ENCODE results near the gene KIAA1958.

The KIAA1958 gene

DNA sequence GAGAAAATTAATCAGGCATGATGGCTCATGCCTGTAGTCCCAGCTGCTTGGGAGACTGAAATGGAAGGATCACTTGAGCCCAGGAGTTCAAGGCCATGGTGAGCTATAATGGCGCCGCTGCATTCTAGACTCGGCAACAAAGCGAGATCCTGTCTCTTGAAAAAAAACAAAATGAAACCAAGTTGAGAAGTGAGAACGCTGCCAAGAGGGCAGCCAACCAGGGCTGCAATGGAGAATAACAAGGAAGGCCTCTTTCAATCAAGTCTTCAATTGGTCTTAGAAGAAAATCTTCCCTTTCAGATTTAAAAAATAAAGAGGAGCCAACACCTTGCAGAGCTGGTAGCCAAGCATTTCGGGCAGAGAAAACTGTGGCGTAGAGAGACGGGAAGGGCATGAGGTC lies 14.7 kb downstream of the KIAA1958 start:
- Histone ChIP-seq H3K27me3 (ENCODE audit: insufficient read depth, low read length, poor library complexity) (no peaks in the 10 kb centered on the region), H2BK15ac (replicated peaks; ENCODE audit: low read depth) (no peak overlapping the region), H2BK120ac (ENCODE audit: low read depth, low read length) (no peak overlapping the region), H4K8ac (ENCODE audit: low read depth, low read length) (no peak overlapping the region), H4K5ac (ENCODE audit: low read length) (no peak overlapping the region), H3K23ac (ENCODE audit: low read length) (no peak overlapping the region), H3K4me3 (ENCODE audit: low read length) (no peak overlapping the region), H3K4ac (ENCODE audit: low read depth, low read length) (peak overlapping the region; percentile 48), H2AK5ac (ENCODE audit: low read length) (no peak overlapping the region), H3K36me3 (ENCODE audit: control insufficient read depth, insufficient read depth, low read length) (no peaks in the 10 kb centered on the region), H3K18ac (ENCODE audit: low read length) (no peak overlapping the region), H3K4me1 (ENCODE audit: control insufficient read depth, low read depth, low read length) (no peaks in the 10 kb centered on the region), H3K79me2 (ENCODE audit: control insufficient read depth, insufficient read depth, low read length) (peaks cover 29% of the 10 kb centered on the region), H3K9ac (ENCODE audit: low read length) (no peak overlapping the region), H3K27ac (ENCODE audit: low read depth, low read length) (no peak overlapping the region), H2BK5ac (ENCODE audit: low read length) (no peak overlapping the region), H3K56ac (ENCODE audit: low read length) (no peak overlapping the region), H3K79me1 (ENCODE audit: low read length) (peaks cover 5% of the 10 kb centered on the region), H3K4me2 (ENCODE audit: low read length) (no peak overlapping the region)
- DNase-seq, result no peak
- no CpG with 5 or more reads among the region's 8 CpGs for WGBS (ENCODE audit: extremely low coverage, insufficient coverage, low lambda C conversion rate)

DNA sequence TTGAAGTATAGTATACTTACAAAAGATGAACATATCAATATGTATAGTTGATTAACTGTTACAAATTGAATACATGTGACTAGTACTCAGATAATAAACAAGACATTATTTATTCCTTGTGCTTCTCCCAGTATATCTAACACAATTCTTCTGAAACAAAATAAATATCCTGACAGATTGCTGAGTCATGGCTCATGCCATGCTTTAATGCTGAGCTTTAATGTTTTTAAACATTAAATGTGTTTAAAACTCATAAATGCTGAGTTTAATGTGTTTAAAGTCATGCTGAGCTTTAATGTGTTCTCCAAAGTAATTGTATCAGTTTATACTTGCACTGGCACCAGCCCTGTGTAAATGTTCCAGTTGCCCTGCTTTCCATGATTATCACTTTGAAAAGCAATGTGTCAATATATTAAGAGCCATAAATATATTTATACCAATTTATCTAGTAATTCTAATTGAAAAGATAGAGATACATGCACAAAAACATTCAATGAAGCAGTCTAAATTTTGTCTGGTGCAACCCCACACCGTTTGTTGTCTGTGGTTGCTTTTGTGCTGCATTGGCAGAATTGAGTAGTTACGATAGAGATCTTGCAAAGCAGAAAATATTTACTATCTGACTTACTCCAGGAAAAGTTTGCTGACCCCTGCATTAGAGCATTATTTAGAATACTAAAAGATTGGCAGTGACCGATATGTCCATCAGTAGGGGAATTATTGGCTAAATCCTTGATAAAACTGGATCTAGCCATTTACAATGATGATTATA lies 15.7 kb downstream of the KIAA1958 start:
- no peak overlapping the region for H2BK5ac ChIP-seq (ENCODE audit: low read length)
- peaks cover 29% of the 10 kb centered on the region for H3K79me2 ChIP-seq (ENCODE audit: control insufficient read depth, insufficient read depth, low read length)
- no CpG with 5 or more reads among the region's 3 CpGs for whole genome bisulfite sequencing (ENCODE audit: extremely low coverage, insufficient coverage, low lambda C conversion rate)
- no peak overlapping the region for H3K18ac ChIP-seq (ENCODE audit: low read length)
- H3K4me1 ChIP-seq (ENCODE audit: control insufficient read depth, low read depth, low read length), result no peaks in the 10 kb centered on the region
- DNase-seq, result no peak
- H2AK5ac ChIP-seq (ENCODE audit: low read length), result no peak overlapping the region
- no peak overlapping the region for H3K23ac ChIP-seq (ENCODE audit: low read length)
- peaks cover 4% of the 10 kb centered on the region for H3K79me1 ChIP-seq (ENCODE audit: low read length)
- H3K27ac ChIP-seq (ENCODE audit: low read depth, low read length), result no peak overlapping the region
- H3K56ac ChIP-seq (ENCODE audit: low read length), result no peak overlapping the region
- no peak overlapping the region for H3K9ac ChIP-seq (ENCODE audit: low read length)
- H4K8ac ChIP-seq (ENCODE audit: low read depth, low read length), result no peak overlapping the region
- H3K4me2 ChIP-seq (ENCODE audit: low read length), result no peak overlapping the region
- H3K27me3 ChIP-seq (ENCODE audit: insufficient read depth, low read length, poor library complexity), result no peaks in the 10 kb centered on the region
- H3K4me3 ChIP-seq (ENCODE audit: low read length), result no peak overlapping the region
- no peaks in the 10 kb centered on the region for H3K36me3 ChIP-seq (ENCODE audit: control insufficient read depth, insufficient read depth, low read length)
- H2BK15ac ChIP-seq (replicated peaks; ENCODE audit: low read depth), result no peak overlapping the region
- no peak overlapping the region for H2BK120ac ChIP-seq (ENCODE audit: low read depth, low read length)
- H3K4ac ChIP-seq (ENCODE audit: low read depth, low read length), result no peak overlapping the region
- H4K5ac ChIP-seq (ENCODE audit: low read length), result no peak overlapping the region

- Histone ChIP-seq H2BK15ac (replicated peaks; ENCODE audit: low read depth) (no peak overlapping the region), H2AK5ac (ENCODE audit: low read length) (no peak overlapping the region), H3K79me1 (ENCODE audit: low read length) (peaks cover 4% of the 10 kb centered on the region), H3K27ac (ENCODE audit: low read depth, low read length) (no peak overlapping the region), H4K5ac (ENCODE audit: low read length) (no peak overlapping the region), H3K36me3 (ENCODE audit: control insufficient read depth, insufficient read depth, low read length) (no peaks in the 10 kb centered on the region), H3K23ac (ENCODE audit: low read length) (no peak overlapping the region), H3K4me3 (ENCODE audit: low read length) (no peak overlapping the region), H3K4ac (ENCODE audit: low read depth, low read length) (no peak overlapping the region), H3K79me2 (ENCODE audit: control insufficient read depth, insufficient read depth, low read length) (peaks cover 30% of the 10 kb centered on the region), H3K9ac (ENCODE audit: low read length) (no peak overlapping the region), H3K18ac (ENCODE audit: low read length) (no peak overlapping the region), H3K56ac (ENCODE audit: low read length) (no peak overlapping the region), H3K27me3 (ENCODE audit: insufficient read depth, low read length, poor library complexity) (no peaks in the 10 kb centered on the region), H2BK5ac (ENCODE audit: low read length) (no peak overlapping the region), H4K8ac (ENCODE audit: low read depth, low read length) (no peak overlapping the region), H3K4me2 (ENCODE audit: low read length) (no peak overlapping the region), H2BK120ac (ENCODE audit: low read depth, low read length) (no peak overlapping the region), H3K4me1 (ENCODE audit: control insufficient read depth, low read depth, low read length) (no peaks in the 10 kb centered on the region)
- no CpG with 5 or more reads among the region's 5 CpGs for WGBS (ENCODE audit: extremely low coverage, insufficient coverage, low lambda C conversion rate)
- no peak for DNase-seq
Observed at GRCh38 chr9:112503170-112503569, 16.5 kb downstream of the KIAA1958 start.

GRCh38 chr9:112505086-112505485 lies 18.5 kb downstream of the KIAA1958 start:
- DNase-seq, result no peak
- Histone ChIP-seq H2BK120ac (ENCODE audit: low read depth, low read length) (no peak overlapping the region), H2AK5ac (ENCODE audit: low read length) (no peak overlapping the region), H3K4ac (ENCODE audit: low read depth, low read length) (no peak overlapping the region), H4K8ac (ENCODE audit: low read depth, low read length) (no peak overlapping the region), H3K27me3 (ENCODE audit: insufficient read depth, low read length, poor library complexity) (no peaks in the 10 kb centered on the region), H3K9ac (ENCODE audit: low read length) (no peak overlapping the region), H3K79me2 (ENCODE audit: control insufficient read depth, insufficient read depth, low read length) (peaks cover 33% of the 10 kb centered on the region), H2BK15ac (replicated peaks; ENCODE audit: low read depth) (no peak overlapping the region), H3K4me1 (ENCODE audit: control insufficient read depth, low read depth, low read length) (peaks cover 5% of the 10 kb centered on the region), H3K79me1 (ENCODE audit: low read length) (peaks cover 8% of the 10 kb centered on the region), H3K56ac (ENCODE audit: low read length) (no peak overlapping the region), H3K27ac (ENCODE audit: low read depth, low read length) (no peak overlapping the region), H3K18ac (ENCODE audit: low read length) (no peak overlapping the region), H3K4me2 (ENCODE audit: low read length) (no peak overlapping the region), H3K23ac (ENCODE audit: low read length) (no peak overlapping the region), H4K5ac (ENCODE audit: low read length) (no peak overlapping the region), H3K4me3 (ENCODE audit: low read length) (no peak overlapping the region), H3K36me3 (ENCODE audit: control insufficient read depth, insufficient read depth, low read length) (no peaks in the 10 kb centered on the region), H2BK5ac (ENCODE audit: low read length) (no peak overlapping the region)
- WGBS (ENCODE audit: extremely low coverage, insufficient coverage, low lambda C conversion rate), result 100% methylated on average over 1 of the region's 4 CpGs

GRCh38 chr9:112505607-112506006 lies 19.0 kb downstream of the KIAA1958 start:
- H2BK5ac ChIP-seq (ENCODE audit: low read length), result no peak overlapping the region
- H4K5ac ChIP-seq (ENCODE audit: low read length), result no peak overlapping the region
- H2AK5ac ChIP-seq (ENCODE audit: low read length), result no peak overlapping the region
- no peak overlapping the region for H3K9ac ChIP-seq (ENCODE audit: low read length)
- no peak overlapping the region for H3K56ac ChIP-seq (ENCODE audit: low read length)
- peaks cover 8% of the 10 kb centered on the region for H3K79me1 ChIP-seq (ENCODE audit: low read length)
- no peaks in the 10 kb centered on the region for H3K36me3 ChIP-seq (ENCODE audit: control insufficient read depth, insufficient read depth, low read length)
- no peak overlapping the region for H2BK15ac ChIP-seq (replicated peaks; ENCODE audit: low read depth)
- H3K4me1 ChIP-seq (ENCODE audit: control insufficient read depth, low read depth, low read length), result peaks cover 5% of the 10 kb centered on the region
- DNase-seq, result no peak
- H3K79me2 ChIP-seq (ENCODE audit: control insufficient read depth, insufficient read depth, low read length), result peaks cover 36% of the 10 kb centered on the region
- no peaks in the 10 kb centered on the region for H3K27me3 ChIP-seq (ENCODE audit: insufficient read depth, low read length, poor library complexity)
- H3K18ac ChIP-seq (ENCODE audit: low read length), result peak overlapping the region; percentile 22
- H3K4me2 ChIP-seq (ENCODE audit: low read length), result no peak overlapping the region
- no peak overlapping the region for H3K4ac ChIP-seq (ENCODE audit: low read depth, low read length)
- H2BK120ac ChIP-seq (ENCODE audit: low read depth, low read length), result no peak overlapping the region
- no peak overlapping the region for H3K4me3 ChIP-seq (ENCODE audit: low read length)
- H3K23ac ChIP-seq (ENCODE audit: low read length), result no peak overlapping the region
- no peak overlapping the region for H4K8ac ChIP-seq (ENCODE audit: low read depth, low read length)
- WGBS (ENCODE audit: extremely low coverage, insufficient coverage, low lambda C conversion rate), result no CpG with 5 or more reads among the region's 4 CpGs
- no peak overlapping the region for H3K27ac ChIP-seq (ENCODE audit: low read depth, low read length)

DNA sequence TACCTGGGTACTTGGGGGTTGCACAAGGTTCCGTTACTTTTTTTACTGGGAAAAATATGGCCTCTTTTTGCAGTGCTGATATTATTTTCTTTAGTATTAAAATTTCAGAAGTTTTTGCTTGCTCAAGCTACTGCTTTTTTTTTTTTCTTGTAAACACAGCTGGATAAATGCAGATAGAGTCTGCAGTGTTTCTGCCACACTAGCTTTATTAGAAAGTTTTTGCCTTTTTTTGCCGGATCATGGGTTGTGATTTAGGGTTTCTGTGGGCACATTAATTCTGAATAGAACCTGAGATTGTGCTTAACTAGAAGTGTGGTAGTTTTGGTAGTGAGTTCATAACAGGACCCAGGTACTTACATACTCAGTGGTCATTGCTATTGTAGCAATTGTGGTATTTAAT lies 19.9 kb downstream of the KIAA1958 start:
- no peak overlapping the region for H4K8ac ChIP-seq (ENCODE audit: low read depth, low read length)
- peaks cover 35% of the 10 kb centered on the region for H3K79me2 ChIP-seq (ENCODE audit: control insufficient read depth, insufficient read depth, low read length)
- WGBS (ENCODE audit: extremely low coverage, insufficient coverage, low lambda C conversion rate), result no CpG with 5 or more reads among the region's 2 CpGs
- H2BK120ac ChIP-seq (ENCODE audit: low read depth, low read length), result no peak overlapping the region
- H3K56ac ChIP-seq (ENCODE audit: low read length), result no peak overlapping the region
- H3K27me3 ChIP-seq (ENCODE audit: insufficient read depth, low read length, poor library complexity), result no peaks in the 10 kb centered on the region
- H3K18ac ChIP-seq (ENCODE audit: low read length), result no peak overlapping the region
- no peaks in the 10 kb centered on the region for H3K36me3 ChIP-seq (ENCODE audit: control insufficient read depth, insufficient read depth, low read length)
- no peak overlapping the region for H3K9ac ChIP-seq (ENCODE audit: low read length)
- no peak overlapping the region for H2AK5ac ChIP-seq (ENCODE audit: low read length)
- no peak for DNase-seq
- no peak overlapping the region for H2BK15ac ChIP-seq (replicated peaks; ENCODE audit: low read depth)
- H3K27ac ChIP-seq (ENCODE audit: low read depth, low read length), result no peak overlapping the region
- peaks cover 5% of the 10 kb centered on the region for H3K4me1 ChIP-seq (ENCODE audit: control insufficient read depth, low read depth, low read length)
- H4K5ac ChIP-seq (ENCODE audit: low read length), result no peak overlapping the region
- no peak overlapping the region for H3K4me2 ChIP-seq (ENCODE audit: low read length)
- H3K23ac ChIP-seq (ENCODE audit: low read length), result no peak overlapping the region
- H3K4ac ChIP-seq (ENCODE audit: low read depth, low read length), result no peak overlapping the region
- H3K4me3 ChIP-seq (ENCODE audit: low read length), result no peak overlapping the region
- peaks cover 10% of the 10 kb centered on the region for H3K79me1 ChIP-seq (ENCODE audit: low read length)
- H2BK5ac ChIP-seq (ENCODE audit: low read length), result no peak overlapping the region

Measured in mesendoderm (in vitro differentiated cells).